Measurements from ENCODE around the gene SELENOV.

The SELENOV gene

DNA sequence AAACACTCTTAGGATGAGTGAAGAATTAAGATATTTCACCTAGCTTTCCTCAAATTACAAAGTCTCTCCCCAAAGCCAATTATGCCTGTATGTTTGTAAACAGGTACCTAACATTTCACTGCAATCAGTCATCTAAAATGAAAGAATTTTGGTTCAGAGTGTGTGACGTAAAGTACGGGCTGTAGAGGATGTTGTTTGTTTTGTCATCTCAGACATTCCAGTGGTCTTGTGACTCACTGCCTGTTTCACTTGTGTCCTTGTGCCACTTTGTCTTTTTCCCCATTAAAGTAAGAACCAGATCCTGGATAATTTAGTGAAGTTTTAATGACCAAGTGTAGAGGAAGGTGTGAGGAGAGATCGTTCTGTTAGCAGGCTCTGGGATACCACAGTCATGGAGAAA lies 53.7 kb downstream of the SELENOV start:
- Histone ChIP-seq H3K4me1 (ENCODE audit: low read length) (no peaks in the 10 kb centered on the region), H2AFZ (ENCODE audit: low read depth, low read length) (no peak overlapping the region), H3K79me2 (ENCODE audit: low read length) (no peaks in the 10 kb centered on the region), H3K27me3 (ENCODE audit: low read depth, low read length) (peaks cover 82% of the 10 kb centered on the region), H4K20me1 (ENCODE audit: insufficient read depth, low read length) (no peaks in the 10 kb centered on the region), H3K9ac (ENCODE audit: low read length) (no peak overlapping the region), H3K9me3 (ENCODE audit: insufficient read depth, low read length) (no peaks in the 10 kb centered on the region), H3K27ac (ENCODE audit: low read length) (no peak overlapping the region), H3K36me3 (replicated peaks; ENCODE audit: low read depth, low read length) (no peaks in the 10 kb centered on the region), H3K4me3 (ENCODE audit: low read length) (no peak overlapping the region), H3K4me2 (ENCODE audit: low read length) (no peak overlapping the region)
- TF ChIP-seq, protein P1, sequence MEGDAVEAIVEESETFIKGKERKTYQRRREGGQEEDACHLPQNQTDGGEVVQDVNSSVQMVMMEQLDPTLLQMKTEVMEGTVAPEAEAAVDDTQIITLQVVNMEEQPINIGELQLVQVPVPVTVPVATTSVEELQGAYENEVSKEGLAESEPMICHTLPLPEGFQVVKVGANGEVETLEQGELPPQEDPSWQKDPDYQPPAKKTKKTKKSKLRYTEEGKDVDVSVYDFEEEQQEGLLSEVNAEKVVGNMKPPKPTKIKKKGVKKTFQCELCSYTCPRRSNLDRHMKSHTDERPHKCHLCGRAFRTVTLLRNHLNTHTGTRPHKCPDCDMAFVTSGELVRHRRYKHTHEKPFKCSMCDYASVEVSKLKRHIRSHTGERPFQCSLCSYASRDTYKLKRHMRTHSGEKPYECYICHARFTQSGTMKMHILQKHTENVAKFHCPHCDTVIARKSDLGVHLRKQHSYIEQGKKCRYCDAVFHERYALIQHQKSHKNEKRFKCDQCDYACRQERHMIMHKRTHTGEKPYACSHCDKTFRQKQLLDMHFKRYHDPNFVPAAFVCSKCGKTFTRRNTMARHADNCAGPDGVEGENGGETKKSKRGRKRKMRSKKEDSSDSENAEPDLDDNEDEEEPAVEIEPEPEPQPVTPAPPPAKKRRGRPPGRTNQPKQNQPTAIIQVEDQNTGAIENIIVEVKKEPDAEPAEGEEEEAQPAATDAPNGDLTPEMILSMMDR (IDR thresholded peaks at IDR 0.05; ENCODE audit: low read depth, low read length): no peak
- no peak for TF ChIP-seq EZH2phosphoT487 (IDR thresholded peaks at IDR 0.05; ENCODE audit: low read depth)

All from OCI-LY3 (cell line).